ENCODE measurements around the gene NFIX.

DNA sequence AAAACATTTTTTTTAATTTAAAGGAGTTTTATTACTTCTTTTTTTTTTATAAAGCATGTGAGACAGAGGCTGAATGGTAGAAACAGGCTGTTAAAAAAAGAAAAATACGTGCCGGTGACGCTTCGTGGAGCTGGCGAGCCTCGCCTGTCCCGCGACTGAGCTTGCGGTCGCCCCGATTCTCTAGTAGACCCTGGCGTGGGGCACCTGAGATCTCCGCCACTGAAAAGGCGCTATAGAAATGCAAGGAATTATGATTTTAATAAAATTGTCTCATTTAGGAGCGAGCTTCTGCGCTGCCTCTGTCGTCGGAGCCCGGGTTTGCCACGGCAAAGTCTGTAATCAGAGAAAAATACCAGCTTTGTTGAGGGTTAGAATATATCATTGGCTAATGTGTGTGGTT, 18.4 kb downstream of the NFIX start:
- TF ChIP-seq, protein P1, sequence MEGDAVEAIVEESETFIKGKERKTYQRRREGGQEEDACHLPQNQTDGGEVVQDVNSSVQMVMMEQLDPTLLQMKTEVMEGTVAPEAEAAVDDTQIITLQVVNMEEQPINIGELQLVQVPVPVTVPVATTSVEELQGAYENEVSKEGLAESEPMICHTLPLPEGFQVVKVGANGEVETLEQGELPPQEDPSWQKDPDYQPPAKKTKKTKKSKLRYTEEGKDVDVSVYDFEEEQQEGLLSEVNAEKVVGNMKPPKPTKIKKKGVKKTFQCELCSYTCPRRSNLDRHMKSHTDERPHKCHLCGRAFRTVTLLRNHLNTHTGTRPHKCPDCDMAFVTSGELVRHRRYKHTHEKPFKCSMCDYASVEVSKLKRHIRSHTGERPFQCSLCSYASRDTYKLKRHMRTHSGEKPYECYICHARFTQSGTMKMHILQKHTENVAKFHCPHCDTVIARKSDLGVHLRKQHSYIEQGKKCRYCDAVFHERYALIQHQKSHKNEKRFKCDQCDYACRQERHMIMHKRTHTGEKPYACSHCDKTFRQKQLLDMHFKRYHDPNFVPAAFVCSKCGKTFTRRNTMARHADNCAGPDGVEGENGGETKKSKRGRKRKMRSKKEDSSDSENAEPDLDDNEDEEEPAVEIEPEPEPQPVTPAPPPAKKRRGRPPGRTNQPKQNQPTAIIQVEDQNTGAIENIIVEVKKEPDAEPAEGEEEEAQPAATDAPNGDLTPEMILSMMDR (IDR thresholded peaks at IDR 0.05; ENCODE audit: insufficient read depth, low read depth, low read length) = no peak
- no peak for TF ChIP-seq EZH2 (IDR thresholded peaks at IDR 0.05; ENCODE audit: insufficient read depth, low read length)

Measured in astrocyte (in vitro differentiated cells and primary cell).